ENCODE data around the gene GMNC. TPM values are rescaled to one million over a fixed set of nuclear protein-coding genes. Genes with fewer than 3 reads are reported as not detected.
A peak's percentile ranks its signal among the peaks of the same experiment; 100 is the strongest.

GMNC gene, protein sequence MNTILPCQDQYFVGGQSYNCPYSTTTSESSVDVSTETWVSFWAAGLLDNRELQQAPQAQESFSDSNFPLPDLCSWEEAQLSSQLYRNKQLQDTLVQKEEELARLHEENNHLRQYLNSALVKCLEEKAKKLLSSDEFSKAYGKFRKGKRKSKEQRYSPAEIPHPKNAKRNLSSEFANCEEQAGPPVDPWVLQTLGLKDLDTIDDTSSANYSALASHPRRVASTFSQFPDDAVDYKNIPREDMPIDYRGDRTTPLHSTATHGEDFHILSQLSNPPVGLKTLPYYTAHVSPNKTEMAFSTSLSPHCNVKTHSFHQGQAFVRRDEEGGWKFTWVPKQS
- total RNA-seq: under 0.01 and 0.50 TPM in 2 replicates
- polyA plus RNA-seq: 0.17 and 1.5 TPM in 2 replicates
- 0.05 and 0.65 TPM in 2 replicates for polyA plus RNA-seq (2012)
- not detected in 2 replicates for polyA minus RNA-seq (ENCODE audit: low replicate concordance)

DNA sequence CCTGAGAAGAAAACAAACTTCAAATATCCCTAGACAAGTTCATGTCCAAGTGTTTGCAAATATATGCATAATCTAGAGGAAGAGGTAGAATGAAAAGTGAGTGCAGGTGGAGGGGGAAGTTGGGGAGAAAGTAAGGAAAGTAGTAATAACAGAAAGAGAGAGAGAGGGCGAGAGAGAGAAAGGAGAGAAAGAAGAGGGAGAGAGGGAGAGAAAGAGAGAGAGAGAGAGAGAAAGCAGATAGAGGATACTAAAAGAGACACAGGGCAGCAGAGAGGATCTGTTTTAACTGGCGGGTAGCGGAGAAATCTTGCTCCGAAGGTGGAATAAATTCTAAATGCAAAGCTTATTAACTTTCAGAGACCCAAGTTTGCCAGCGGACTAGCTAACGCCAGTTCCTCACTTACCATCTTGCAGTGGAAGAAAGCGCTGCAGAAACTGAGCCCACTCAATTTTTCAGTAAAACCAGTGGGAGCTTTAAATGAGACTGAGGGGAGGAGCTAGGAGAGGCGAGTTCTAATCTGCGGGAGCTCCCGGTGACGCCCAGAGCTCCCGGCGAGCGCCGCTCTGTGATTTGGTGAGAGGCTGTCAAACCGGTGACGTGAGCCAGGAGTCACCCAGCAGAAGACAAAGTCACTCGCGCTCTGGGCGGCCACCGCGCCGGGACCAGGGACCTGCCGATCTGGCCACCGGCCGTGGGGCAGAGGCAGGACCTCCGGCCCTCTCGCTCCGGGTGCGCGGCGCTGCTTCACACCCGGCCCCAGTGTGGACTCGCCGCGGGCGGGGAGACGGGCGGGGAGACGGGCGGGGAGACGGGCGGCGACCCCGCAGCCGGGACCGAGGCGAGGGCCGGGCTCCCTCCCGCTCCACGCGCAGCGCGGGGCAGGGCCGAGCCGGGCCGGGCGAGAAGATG lies at the start of gene GMNC:
Gene GMNC (minus strand): TSS at position 486 of the 910 bp plus-strand sequence. CDS start 79 bp downstream, at position 407.
- peak; percentile 62 to 81 for DNase-seq (ENCODE audit: low read depth in 2 of 2)

DNA sequence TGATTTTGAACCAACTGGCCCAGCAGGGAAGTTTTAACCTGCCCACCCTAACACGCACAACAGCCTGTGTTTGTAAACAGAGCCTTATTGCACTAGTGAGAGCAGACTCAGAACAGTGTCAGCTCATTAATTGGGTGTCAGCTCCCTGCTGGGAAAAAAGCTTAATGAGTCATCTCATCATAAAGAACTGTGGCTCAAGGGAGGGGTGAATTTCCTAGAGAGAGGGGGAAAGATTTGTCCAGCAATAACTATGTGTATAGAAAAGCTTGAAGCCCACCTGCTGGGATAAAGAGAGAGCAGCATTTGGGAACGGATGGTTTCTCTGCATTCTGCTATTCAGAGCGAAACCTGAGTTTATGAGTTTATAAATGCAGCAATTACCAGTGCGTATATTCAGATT lies 48.9 kb upstream of the GMNC start:
- Histone ChIP-seq H3K27me3 (ENCODE audit: control insufficient read depth, insufficient read depth, low read length) (no peaks in the 10 kb centered on the region), H3K9ac (ENCODE audit: insufficient read depth, low read length) (no peak overlapping the region), H2AFZ (ENCODE audit: low read length) (no peak overlapping the region), H3K79me2 (ENCODE audit: control insufficient read depth, insufficient read depth, low read length) (no peaks in the 10 kb centered on the region), H3K27ac (ENCODE audit: insufficient read depth, low read length) (no peak overlapping the region), H3K4me3 (replicated peaks in 1 of 4; ENCODE audit: control extremely low read depth in 1 of 4, insufficient read depth in 1 of 4, low read depth in 3 of 4, low read length in 4 of 4) (no peak overlapping the region), H3K4me1 (ENCODE audit: control insufficient read depth, extremely low read depth, insufficient read depth, low read length) (no peaks in the 10 kb centered on the region), H3K4me2 (ENCODE audit: extremely low read depth, insufficient read depth, low read length) (no peak overlapping the region), H3K36me3 (ENCODE audit: control insufficient read depth, insufficient read depth, low read length) (no peaks in the 10 kb centered on the region), H4K20me1 (ENCODE audit: control insufficient read depth, extremely low read depth, insufficient read depth, low read length) (no peaks in the 10 kb centered on the region), H3K9me3 (ENCODE audit: control insufficient read depth, insufficient read depth, low read depth, low read length) (no peaks in the 10 kb centered on the region)
- DNase-seq (ENCODE audit: low read depth in 2 of 2): no peak
- TF ChIP-seq EZH2 (IDR thresholded peaks at IDR 0.05; ENCODE audit: low read length, missing control alignments): no peak
- TF ChIP-seq, protein P1, sequence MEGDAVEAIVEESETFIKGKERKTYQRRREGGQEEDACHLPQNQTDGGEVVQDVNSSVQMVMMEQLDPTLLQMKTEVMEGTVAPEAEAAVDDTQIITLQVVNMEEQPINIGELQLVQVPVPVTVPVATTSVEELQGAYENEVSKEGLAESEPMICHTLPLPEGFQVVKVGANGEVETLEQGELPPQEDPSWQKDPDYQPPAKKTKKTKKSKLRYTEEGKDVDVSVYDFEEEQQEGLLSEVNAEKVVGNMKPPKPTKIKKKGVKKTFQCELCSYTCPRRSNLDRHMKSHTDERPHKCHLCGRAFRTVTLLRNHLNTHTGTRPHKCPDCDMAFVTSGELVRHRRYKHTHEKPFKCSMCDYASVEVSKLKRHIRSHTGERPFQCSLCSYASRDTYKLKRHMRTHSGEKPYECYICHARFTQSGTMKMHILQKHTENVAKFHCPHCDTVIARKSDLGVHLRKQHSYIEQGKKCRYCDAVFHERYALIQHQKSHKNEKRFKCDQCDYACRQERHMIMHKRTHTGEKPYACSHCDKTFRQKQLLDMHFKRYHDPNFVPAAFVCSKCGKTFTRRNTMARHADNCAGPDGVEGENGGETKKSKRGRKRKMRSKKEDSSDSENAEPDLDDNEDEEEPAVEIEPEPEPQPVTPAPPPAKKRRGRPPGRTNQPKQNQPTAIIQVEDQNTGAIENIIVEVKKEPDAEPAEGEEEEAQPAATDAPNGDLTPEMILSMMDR (conservative IDR thresholded peaks at IDR 0.05 in 1 of 2, IDR thresholded peaks at IDR 0.05 in 1 of 2; ENCODE audit: low read depth in 1 of 2, low read length in 2 of 2): no peak

More for the DNA sequence above, at the start of gene GMNC:
- Histone ChIP-seq H3K9ac (ENCODE audit: insufficient read depth, low read length) (peak within 1 kb of the TSS; percentile 62), H3K4me3 (replicated peaks in 1 of 4; ENCODE audit: control extremely low read depth in 1 of 4, insufficient read depth in 1 of 4, low read depth in 3 of 4, low read length in 4 of 4) (peak within 1 kb of the TSS; percentile 48 to 69 (median 65)), H3K27ac (ENCODE audit: insufficient read depth, low read length) (no peak within 1 kb of the TSS), H3K4me2 (ENCODE audit: extremely low read depth, insufficient read depth, low read length) (peak within 1 kb of the TSS; percentile 80), H4K20me1 (ENCODE audit: control insufficient read depth, extremely low read depth, insufficient read depth, low read length) (no peaks in the 10 kb centered on the region), H2AFZ (ENCODE audit: low read length) (peak within 1 kb of the TSS; percentile 81), H3K9me3 (ENCODE audit: control insufficient read depth, insufficient read depth, low read depth, low read length) (no peaks in the 10 kb centered on the region), H3K79me2 (ENCODE audit: control insufficient read depth, insufficient read depth, low read length) (no peaks in the 10 kb centered on the region), H3K27me3 (ENCODE audit: control insufficient read depth, insufficient read depth, low read length) (no peaks in the 10 kb centered on the region), H3K4me1 (ENCODE audit: control insufficient read depth, extremely low read depth, insufficient read depth, low read length) (no peaks in the 10 kb centered on the region), H3K36me3 (ENCODE audit: control insufficient read depth, insufficient read depth, low read length) (no peaks in the 10 kb centered on the region)
- TF ChIP-seq, protein P1 (conservative IDR thresholded peaks at IDR 0.05 in 1 of 2, IDR thresholded peaks at IDR 0.05 in 1 of 2; ENCODE audit: low read depth in 1 of 2, low read length in 2 of 2): no peak
- no peak for TF ChIP-seq EZH2 (IDR thresholded peaks at IDR 0.05; ENCODE audit: low read length, missing control alignments)

DNA sequence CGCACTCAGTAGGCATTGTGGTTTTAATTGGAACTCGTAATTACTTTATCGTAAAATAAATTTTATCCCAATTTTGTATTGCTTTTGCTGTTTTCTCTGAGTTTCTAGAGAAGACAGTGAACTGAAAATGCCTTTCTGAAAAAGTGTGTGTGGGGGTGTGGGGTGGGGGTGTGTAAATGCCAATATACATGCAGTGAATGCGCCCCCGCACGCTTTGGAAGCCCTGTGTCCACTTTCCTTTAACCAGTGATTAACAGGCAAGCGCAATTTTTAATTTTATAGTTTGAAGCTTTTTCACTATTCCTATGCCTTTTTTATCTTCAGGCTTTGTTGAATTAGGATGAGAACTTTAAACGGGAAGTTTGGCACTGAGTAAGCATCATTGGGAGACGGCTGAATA lies 47.4 kb upstream of the GMNC start:
- H2AFZ ChIP-seq (ENCODE audit: low read length): no peak overlapping the region
- H3K79me2 ChIP-seq (ENCODE audit: control insufficient read depth, insufficient read depth, low read length): no peaks in the 10 kb centered on the region
- no peaks in the 10 kb centered on the region for H4K20me1 ChIP-seq (ENCODE audit: control insufficient read depth, extremely low read depth, insufficient read depth, low read length)
- no peaks in the 10 kb centered on the region for H3K36me3 ChIP-seq (ENCODE audit: control insufficient read depth, insufficient read depth, low read length)
- no peaks in the 10 kb centered on the region for H3K4me1 ChIP-seq (ENCODE audit: control insufficient read depth, extremely low read depth, insufficient read depth, low read length)
- TF ChIP-seq EZH2 (IDR thresholded peaks at IDR 0.05; ENCODE audit: low read length, missing control alignments): no peak
- TF ChIP-seq, protein P1 (conservative IDR thresholded peaks at IDR 0.05 in 1 of 2, IDR thresholded peaks at IDR 0.05 in 1 of 2; ENCODE audit: low read depth in 1 of 2, low read length in 2 of 2): no peak
- H3K9me3 ChIP-seq (ENCODE audit: control insufficient read depth, insufficient read depth, low read depth, low read length): no peaks in the 10 kb centered on the region
- DNase-seq (ENCODE audit: low read depth in 2 of 2): no peak
- H3K9ac ChIP-seq (ENCODE audit: insufficient read depth, low read length): no peak overlapping the region
- H3K4me2 ChIP-seq (ENCODE audit: extremely low read depth, insufficient read depth, low read length): no peak overlapping the region
- no peak overlapping the region for H3K4me3 ChIP-seq (replicated peaks in 1 of 4; ENCODE audit: control extremely low read depth in 1 of 4, insufficient read depth in 1 of 4, low read depth in 3 of 4, low read length in 4 of 4)
- H3K27me3 ChIP-seq (ENCODE audit: control insufficient read depth, insufficient read depth, low read length): no peaks in the 10 kb centered on the region
- H3K27ac ChIP-seq (ENCODE audit: insufficient read depth, low read length): no peak overlapping the region
